HG03342 (cell line): ENCODE measurements around the gene FERMT2.
A peak's percentile ranks its signal among the peaks of the same experiment; 100 is the strongest.
"Not testable (repeated sequence)": the region's sequence is repeated elsewhere in the genome, so short reads cannot be mapped to it uniquely, and the experiment has no call there.

ENCODE experiments used
- ATAC-seq: cut with Tn5 transposase; IDR thresholded peaks from one replicate; pipeline ENCODE4 v1.9.1; 2021; ENCODE audit warnings: mild to moderate bottlenecking, moderate library complexity; ENCODE audit not compliant: unreplicated experiment

The FERMT2 gene

GRCh38 chr14:52944254-52944653, 6.6 kb downstream of the FERMT2 start:
- ATAC-seq, result no peak

GRCh38 chr14:52939427-52939826, 11.4 kb downstream of the FERMT2 start:
- no peak for ATAC-seq

GRCh38 chr14:52937869-52938268, 13.0 kb downstream of the FERMT2 start:
- no peak for ATAC-seq

DNA sequence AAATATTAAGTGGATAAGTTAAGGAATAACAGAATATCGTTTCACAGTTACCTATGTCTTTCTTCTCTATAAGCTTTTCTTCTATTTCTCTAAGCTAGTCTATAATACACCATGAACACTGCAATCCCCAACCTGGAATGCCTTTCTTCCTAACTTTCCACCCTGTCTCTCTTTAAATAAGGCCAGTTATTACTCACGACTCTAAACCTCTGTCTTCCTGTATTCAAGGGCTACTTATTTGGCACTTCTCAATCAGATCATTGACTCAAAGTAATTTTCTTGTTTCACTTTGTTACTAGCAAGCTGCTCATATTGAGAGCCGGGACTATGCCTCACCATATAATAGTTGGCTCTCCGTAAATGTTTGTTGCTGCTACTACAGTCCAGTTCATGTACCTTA, 13.5 kb downstream of the FERMT2 start:
- ATAC-seq, result no peak

DNA sequence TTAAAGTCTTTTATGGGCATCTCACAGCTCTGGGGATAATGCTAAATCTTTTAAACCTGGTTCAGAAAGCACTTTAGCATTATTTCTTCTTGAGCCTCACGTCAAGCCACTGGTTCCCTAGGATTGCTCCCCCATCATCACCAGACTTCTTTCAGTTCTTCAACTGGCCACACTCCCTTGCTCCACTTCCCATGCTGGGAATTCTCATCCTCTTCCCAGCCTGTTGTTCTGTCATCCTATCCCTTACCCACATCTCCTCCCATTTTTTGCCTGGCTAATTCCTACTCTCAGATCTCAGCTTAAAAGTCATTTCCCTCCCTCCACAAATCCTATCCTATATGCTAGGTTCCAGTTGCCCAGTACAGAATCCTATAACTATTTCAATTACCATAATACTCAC, 14.4 kb downstream of the FERMT2 start:
- ATAC-seq, result no peak

DNA sequence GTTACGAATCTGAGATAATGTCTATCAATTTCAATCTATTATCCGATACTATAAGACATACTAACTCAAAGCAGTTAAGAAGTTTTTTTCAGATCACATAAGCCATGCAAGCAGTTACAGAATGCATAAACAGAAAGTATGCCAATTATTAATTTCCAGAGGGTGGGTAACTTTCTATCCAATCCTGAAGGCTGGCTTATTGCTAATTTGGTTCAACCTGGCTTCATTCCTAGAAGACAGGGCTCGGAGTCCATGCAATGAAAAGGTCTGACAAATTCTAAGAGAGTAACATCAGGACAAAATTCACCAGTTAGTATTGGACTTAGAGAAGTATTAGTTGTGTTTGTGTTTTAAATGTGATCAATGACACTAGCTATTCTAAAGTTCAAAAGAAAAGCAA, 15.0 kb downstream of the FERMT2 start:
- no peak for ATAC-seq

DNA sequence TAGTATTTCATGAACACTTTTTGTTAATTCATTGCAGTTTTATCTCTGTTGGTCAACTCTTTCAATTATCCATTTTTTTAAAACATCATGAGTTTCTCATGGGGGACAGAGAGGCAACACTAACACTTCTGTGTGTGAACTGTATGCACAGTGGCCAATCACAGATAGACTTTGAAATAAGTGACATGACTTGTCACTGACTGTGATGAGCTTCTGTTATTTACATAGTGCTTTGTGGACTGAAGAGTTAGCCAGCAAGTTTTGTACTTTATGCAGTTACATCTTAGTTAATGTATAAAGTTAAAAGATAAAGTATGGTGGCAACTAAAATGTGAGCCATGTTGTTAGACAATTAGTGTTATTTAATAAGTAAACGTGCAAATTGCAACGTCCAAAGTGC, 16.1 kb downstream of the FERMT2 start:
- no peak for ATAC-seq

DNA sequence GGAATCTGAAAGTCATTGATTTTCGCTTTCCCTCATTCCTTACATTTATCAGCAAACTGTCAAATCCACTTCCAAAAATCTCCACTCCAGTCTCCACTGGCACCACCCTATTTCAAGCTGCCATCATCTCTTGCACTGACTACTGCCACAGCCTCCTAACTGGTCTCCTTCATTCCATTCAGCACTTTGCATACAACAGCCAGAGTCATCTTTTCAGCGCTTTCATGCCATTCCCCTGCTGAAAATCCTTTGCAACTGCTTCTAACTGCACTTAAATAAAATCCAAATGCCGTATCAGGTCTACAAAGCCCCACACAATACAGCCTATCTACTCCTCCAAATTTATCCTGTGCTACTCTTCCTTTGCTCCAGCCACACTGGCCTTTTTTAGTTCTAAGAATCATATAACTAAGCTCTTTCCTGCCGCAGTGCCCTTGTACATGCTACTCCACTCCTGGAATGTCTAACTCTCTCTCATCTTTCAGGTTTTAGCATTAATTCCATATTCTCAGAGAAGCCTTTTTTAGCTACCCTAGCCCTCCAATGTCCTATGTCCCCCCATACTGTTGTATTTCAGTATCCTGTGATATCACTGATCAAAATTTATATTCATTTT, 21.6 kb downstream of the FERMT2 start:
- no peak for ATAC-seq

GRCh38 chr14:52926953-52927352, 23.9 kb downstream of the FERMT2 start:
- ATAC-seq, result no peak

- no peak for ATAC-seq
Observed at GRCh38 chr14:52923902-52924575, 26.8 kb downstream of the FERMT2 start.

GRCh38 chr14:52922656-52923055, 28.2 kb downstream of the FERMT2 start:
- ATAC-seq, result no peak

DNA sequence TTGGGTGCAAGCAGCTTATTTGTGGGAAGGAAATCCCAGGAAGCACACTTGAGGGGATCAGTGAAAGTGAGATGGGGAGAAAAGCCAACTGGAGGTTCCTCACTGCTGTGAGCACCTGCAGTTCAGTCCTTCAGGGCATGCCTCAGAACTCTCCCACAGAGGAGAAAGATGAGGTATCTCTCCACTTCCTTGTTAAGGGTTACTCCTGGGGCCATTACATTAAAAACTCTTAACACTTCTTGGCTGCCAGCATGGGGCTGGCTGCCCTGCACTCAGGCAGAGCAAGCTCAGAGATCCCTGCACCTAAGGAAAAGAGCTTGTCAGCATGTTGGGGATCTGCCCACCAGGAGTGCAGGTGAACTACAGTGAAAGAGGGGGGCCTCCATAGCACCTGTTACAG, 28.8 kb downstream of the FERMT2 start:
- ATAC-seq, result no peak

DNA sequence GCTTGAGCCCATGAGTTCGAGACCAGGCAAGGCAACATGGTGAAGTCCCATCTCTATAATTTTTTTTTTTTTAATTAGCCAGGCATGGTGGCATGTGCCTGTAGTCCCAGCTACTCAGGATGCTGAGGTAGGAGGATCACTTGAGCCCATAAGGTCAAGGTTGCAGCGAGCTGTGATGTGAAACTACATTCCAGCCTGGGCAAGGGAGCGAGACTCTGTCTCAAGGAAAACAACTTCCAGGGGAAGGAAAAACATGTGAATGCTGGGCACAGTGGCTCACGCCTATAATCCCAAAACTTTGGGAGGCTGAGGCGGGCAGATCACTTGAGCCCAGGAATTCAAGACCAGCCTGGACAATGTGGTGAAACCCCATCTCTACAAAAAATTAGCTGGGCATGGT, 30.4 kb downstream of the FERMT2 start:
- ATAC-seq, result not testable (repeated sequence)

DNA sequence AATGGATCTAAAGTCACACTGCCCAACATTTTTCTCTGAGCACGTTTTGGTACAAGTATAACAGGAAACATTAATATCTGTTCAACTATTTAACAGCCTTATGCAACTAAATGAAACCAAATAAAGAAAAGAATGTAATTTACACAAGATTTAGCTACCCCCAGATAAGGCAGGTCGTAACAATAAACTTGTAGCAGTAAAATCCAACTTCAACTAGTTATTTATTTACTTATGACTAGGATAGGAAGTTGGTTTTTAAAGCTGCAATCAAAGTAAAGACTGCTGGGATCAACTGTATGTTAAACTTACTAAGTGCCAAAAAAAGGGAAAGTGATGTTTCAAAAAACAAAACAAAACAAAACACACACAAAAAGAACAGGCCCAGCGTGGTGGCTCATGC, 30.9 kb downstream of the FERMT2 start:
- no peak for ATAC-seq

- ATAC-seq, result peak; percentile 95
Observed at GRCh38 chr14:52918486-52918885, 32.4 kb downstream of the FERMT2 start.

DNA sequence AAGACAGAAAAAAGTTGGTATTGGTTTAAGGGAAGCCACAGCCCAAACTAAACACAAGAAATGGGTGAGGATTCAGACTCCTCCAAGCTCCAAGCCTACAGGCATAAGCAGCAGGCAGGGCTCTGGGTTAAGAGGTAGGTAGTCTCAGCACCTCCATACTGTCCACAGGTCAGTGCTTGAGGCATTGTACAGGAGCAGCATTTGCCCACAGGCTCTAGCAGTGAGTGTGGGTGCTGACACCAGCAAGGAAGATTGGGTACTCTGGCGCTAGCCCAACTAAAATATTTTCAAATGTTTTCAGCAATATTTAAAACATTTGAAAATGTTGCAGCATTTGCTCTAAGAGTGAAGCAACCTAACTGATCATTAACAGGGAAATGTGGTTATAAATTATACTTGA, 33.1 kb downstream of the FERMT2 start:
- ATAC-seq, result no peak

DNA sequence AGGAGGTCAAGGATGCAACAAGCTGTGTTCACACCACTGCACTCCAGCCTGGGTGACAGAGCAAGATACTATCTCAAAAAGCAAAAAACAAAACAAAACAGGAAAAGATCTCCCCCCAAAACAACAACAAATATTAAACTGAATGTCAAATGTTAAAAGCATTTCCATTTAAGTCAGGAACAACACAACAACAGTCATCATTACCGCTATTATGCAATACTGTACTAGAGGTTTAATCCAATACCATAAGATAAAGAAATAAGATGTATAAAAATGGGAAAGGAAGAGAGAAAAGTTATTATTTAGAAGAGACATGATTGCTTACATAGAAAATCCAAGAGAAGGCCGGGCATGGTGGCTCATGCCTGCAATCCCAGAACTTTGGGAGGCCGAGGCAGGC, 36.6 kb downstream of the FERMT2 start:
- ATAC-seq, result no peak

DNA sequence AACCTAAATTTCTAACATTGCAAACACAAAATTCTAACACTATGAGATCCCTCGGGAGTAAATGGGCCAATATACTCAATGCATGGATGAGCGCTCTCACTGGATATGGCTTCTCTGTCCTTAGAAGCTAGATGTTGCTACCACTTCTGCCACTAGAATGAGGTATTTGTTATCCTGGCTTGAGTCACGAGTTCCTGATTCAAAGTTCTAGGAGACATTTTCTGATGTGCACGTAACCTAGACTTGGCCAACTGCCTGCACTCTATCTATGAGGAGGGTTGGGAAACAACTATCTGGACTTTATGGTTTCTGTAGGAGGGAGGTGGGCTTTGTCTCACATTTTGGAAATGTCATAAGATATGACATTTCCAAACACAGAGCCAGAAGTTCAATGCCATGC, 37.6 kb downstream of the FERMT2 start:
- no peak for ATAC-seq

- no peak for ATAC-seq
Observed at GRCh38 chr14:52911904-52912303, 38.9 kb downstream of the FERMT2 start.

DNA sequence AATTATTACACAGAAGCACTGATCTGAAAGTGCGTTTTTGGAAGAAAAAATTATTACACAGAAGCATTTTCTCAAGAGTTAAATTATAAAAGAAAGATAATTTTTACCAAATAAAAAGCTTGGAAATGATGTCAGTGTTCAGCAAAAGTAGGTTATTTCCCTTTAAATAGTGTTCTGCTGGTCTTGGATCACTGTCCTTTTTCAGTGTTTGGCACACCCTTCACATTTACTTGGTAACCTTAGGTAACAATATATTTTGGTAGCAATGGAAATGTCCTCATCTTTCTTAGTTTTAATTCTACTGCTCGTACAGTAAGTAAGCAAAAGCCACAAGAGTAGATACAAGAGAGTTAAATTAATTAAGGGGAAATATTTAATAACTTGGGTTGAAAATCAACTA, 40.3 kb downstream of the FERMT2 start:
- no peak for ATAC-seq

DNA sequence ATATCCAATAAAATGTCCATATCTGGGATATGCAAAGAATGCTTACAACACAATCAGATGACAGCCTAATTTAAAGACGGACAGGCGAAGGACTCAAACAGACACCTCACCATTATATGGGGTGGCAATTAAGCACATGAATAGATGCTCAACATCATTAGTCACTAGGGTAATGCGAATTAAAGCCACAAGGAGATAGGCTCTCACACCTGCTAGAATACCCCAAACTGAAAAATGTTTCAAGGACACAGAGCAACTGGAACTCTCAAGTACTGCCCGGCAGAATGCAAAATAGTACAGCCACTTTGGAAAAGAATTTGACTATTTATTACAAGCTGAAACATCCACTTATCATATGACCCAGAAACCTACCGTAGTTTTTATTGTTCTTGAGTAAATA, 42.9 kb downstream of the FERMT2 start:
- no peak for ATAC-seq

DNA sequence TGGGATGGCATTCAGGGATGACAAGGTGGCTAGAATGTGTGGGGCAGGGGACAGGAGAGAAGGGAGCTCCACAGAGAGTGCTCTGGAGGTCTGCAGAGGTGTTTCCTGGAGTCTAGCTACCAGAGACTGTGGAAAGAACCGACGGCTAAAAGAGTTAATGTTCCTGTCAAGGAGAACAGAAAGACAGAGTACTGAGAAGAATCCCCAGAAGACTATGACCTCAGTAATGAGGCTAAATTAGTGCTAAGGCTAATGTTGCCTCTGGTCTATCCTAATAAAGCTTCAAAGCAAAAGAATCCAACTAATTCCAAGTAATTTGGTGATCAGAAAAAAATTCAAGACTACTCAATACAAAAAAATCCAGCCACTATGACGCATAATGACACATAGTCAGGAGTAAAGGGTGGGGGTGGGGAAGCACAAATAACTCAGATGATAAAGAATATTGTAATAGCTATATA, 44.7 kb downstream of the FERMT2 start:
- ATAC-seq, result no peak
